GM12878 (cell line): Measurements from ENCODE around the gene MYL6B.

Experiments used
- EZH2 ChIP-seq: IDR thresholded peaks from 2 replicates; pipeline ENCODE4 v1.6.1; 2012; ENCODE audit warnings: low read depth, mild to moderate bottlenecking, control low read depth, inconsistent platforms, low read length, borderline replicate concordance; ENCODE audit not compliant: control insufficient read depth
- TF ChIP-seq, protein P1 (sequence below), 3 experiments: IDR thresholded peaks in 2 of 3; conservative IDR thresholded peaks in 1 of 3; 2 replicates each; pipeline ENCODE4 v1.5.1; 2011; ENCODE audit warnings: low read depth in 3 of 3, low read length in 3 of 3, mild to moderate bottlenecking in 3 of 3, control low read depth in 2 of 3, moderate library complexity in 2 of 3, inconsistent platforms in 1 of 3, mixed read lengths in 1 of 3; ENCODE audit not compliant: control insufficient read depth in 2 of 3, insufficient read depth in 1 of 3; ENCODE audit errors: extremely low read depth in 1 of 3
- TF ChIP-seq, protein P2 (sequence below): fragments of 450-650 bp; IDR thresholded peaks from 2 replicates; pipeline ENCODE4 v1.6.1; 2016; ENCODE audit warnings: mild to moderate bottlenecking

- TF ChIP-seq, protein P1, sequence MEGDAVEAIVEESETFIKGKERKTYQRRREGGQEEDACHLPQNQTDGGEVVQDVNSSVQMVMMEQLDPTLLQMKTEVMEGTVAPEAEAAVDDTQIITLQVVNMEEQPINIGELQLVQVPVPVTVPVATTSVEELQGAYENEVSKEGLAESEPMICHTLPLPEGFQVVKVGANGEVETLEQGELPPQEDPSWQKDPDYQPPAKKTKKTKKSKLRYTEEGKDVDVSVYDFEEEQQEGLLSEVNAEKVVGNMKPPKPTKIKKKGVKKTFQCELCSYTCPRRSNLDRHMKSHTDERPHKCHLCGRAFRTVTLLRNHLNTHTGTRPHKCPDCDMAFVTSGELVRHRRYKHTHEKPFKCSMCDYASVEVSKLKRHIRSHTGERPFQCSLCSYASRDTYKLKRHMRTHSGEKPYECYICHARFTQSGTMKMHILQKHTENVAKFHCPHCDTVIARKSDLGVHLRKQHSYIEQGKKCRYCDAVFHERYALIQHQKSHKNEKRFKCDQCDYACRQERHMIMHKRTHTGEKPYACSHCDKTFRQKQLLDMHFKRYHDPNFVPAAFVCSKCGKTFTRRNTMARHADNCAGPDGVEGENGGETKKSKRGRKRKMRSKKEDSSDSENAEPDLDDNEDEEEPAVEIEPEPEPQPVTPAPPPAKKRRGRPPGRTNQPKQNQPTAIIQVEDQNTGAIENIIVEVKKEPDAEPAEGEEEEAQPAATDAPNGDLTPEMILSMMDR (IDR thresholded peaks at IDR 0.05 in 2 of 3, conservative IDR thresholded peaks at IDR 0.05 in 1 of 3; ENCODE audit: control insufficient read depth in 2 of 3, extremely low read depth in 1 of 3, insufficient read depth in 1 of 3, low read depth in 3 of 3, low read length in 3 of 3): no peak
- TF ChIP-seq, protein P2, sequence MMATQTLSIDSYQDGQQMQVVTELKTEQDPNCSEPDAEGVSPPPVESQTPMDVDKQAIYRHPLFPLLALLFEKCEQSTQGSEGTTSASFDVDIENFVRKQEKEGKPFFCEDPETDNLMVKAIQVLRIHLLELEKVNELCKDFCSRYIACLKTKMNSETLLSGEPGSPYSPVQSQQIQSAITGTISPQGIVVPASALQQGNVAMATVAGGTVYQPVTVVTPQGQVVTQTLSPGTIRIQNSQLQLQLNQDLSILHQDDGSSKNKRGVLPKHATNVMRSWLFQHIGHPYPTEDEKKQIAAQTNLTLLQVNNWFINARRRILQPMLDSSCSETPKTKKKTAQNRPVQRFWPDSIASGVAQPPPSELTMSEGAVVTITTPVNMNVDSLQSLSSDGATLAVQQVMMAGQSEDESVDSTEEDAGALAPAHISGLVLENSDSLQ: no peak
- no peak for TF ChIP-seq EZH2
Observed at GRCh38 chr12:56114084-56114483, 38.3 kb upstream of the MYL6B start.
